ENCODE measurements around the gene MYO7B. TPM values are rescaled to one million over a fixed set of nuclear protein-coding genes. Genes with fewer than 3 reads are reported as not detected.
A peak's percentile ranks its signal among the peaks of the same experiment; 100 is the strongest.

MYO7B gene
- total RNA-seq, 1 experiment from 2014 or later: 12.7 TPM

DNA sequence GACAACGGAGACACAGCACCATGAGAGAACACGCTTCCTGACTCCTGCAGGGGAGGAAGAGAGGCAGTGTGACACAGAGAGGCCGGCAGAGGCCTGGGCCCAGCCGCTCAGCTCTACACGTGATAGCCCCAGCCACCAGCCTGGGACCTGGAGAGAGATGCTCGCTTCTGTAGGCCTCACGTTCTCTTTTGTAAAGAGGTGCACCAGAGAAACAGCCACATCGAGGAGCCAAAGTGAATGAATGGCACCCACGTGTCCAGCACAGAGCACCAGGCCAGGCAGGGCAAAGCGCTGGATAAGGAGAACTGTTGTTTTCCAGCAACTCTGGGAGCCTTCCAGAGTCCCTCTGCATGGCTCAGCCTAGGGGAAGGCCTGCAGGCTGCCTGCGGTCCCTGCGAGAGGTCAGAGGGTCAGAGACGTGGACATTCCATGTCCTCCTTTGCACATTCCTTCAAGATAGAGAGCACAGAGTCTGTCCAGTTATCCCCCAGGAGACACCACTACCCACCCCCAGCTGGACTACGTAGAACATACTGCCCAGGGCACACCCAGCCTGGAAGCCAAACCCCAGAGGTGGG is 125.7 kb downstream of the MYO7B start:
- DNase-seq (ENCODE audit: low read depth): no peak

DNA sequence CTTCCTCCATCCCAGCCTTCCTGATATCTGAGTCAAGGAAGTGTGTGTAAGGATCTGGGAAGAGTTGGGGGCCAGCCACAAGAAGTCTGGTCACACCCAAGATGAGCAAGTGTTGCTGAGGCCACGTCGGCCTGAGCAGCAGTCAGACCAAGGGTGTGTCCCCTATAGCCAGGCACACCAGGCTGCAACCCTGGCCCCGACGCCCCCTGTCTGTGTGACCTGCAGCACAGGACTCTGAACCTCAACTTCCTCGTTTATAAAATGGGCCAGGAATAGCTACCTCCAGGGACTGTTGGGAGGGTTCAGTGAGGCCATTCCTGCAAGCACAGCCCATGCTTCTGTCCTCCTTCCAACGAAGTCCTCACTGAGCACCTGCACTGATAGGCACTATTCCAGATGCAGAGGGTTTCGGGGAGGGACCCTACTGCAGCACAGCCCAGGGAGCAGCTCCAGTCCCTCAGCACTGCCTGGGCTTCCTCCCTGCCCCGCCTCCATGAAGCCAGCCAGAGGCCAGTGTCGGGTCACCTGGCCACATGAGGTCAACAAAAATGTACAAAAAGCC is 126.5 kb downstream of the MYO7B start:
- DNase-seq (ENCODE audit: low read depth): no peak

DNA sequence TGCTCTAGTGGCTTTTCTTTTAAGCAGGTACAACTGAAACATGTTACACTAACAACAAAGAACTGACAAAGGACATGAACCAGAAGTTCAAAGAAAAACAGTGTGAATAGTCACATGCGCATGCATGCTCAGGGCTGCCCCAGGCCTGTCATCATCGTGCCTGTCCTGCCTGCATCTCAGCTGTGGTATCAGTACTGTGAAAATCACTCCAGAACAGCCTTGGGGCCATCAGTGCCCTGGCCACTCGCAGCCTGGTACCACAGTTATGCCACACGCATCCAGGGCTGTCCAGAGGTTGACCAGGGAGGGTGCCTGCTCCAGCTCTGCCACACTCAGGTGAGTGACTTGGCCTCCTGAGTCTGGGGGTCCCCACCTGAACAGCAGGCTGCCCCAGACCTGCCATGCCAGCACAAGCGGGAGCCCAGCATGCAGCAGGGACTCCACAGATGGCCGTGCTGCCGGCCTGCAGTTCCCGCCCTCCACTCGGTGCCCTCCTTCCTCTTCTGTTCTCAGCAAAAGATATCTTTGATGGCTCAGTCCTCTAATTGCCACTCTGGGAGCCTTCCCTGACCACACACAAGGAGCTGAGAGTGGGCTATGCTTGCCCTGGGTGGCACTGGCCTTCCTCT is 127.6 kb downstream of the MYO7B start:
- no peak for DNase-seq (ENCODE audit: low read depth)

DNA sequence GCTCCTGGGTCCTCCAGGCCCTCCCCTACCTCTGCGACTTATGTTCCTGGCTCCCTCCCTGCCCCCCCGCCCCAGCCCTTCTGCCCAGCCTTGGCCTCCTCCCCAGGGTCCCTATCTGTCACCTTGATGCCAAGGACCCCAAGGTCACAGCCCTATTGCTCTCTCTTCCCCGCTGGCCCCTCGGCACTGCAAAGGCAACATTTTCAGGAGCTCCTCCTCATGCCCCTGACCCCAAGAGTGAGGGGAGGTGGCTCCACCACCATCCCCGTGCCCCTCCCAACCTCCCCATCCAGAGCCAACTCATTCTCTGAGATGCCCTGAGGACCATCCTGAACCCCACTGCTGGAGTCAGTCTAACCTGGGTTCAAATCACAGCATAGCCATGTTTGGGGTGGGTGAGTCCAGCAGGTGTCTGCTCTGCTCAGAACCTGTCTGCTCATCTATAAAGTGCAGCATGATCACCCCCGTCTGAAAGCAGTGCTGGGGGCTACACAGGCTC is 128.1 kb downstream of the MYO7B start:
- DNase-seq (ENCODE audit: low read depth): no peak

DNA sequence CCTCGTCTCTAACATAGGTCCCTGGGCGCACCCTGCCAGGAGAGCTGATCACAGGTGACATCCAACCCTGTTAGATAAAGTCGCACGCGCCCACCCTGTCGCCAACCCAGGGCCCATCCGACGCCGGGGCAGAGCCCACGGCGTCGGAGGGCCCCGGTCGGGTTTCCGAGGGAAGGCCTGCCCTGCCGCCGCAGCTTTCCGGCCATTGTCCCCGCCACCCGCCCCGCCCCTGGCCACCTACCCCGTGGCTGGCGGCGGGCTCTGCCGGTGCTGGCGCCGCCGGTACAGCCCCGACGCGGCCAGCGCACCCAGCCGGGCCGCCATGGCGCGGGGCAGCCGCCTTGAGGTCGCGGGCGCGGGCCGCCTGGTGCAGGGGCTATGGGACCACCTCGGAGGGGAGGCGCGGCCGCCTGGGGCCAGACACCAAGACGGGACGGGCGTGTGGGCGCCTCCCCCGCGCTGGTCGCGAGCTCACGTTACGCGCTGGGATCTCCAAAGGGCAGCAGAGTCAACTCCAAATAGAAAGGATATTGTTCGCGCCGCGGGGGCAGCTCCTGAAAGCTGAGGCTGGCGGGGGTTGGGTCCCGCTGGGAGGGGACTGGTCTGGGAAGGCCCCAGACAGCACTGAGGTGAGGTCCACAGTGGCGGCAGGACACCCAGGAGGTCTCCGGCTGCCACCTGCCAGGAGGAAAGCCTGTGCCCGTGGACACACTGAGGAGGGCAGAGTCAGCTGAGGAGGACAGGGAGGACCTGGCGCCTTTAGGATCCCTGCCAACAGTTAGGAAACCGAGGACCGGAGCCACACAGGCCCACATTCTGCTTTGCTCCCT is 128.8 kb downstream of the MYO7B start:
- DNase-seq (ENCODE audit: low read depth): no peak

DNA sequence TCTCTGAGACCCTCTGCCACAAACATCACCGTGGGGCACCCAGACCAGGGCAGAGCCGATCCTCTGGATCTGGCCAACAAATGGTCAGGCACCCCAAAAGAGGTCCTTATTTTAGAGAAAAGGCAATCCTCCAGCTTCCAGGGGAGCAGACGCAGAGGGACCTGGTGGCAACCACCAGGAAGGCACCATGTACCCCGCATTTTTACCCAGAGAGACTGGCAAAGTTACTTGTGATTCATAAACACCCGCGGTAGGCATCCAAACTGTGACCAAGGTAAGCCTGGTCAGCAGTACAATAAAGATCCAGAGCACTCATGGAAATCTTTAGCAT is 129.4 kb downstream of the MYO7B start:
- DNase-seq (ENCODE audit: low read depth): no peak

DNA sequence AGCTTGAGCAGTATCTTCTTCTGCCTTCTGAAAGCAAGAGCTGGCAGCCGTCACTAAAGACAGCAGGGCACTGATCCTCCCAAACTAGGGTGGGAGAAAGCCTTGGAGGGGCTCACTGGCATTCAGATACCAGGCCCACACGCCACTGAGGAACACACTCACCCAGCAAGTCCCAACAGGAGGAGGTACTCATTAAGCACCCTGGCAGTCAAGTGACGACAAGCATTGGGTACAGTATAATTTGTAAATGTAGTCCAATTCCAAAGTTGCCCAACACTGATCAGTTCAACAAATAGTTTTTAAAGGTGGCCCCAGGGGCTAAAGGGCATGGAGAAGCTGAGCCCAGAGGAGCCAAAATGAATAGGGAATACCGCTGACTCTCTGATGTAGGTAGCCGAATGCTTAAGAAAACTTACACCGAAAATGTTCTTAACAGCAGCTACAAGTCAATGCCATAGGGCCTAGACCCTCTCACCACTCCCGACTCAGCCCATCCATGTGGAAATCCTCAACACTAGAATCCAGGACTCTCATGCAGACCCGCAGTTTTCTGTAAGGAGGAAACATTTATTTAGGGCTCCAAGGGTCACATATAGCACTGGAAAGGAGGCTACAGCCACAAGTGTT is 129.9 kb downstream of the MYO7B start:
- DNase-seq (ENCODE audit: low read depth): no peak

DNA sequence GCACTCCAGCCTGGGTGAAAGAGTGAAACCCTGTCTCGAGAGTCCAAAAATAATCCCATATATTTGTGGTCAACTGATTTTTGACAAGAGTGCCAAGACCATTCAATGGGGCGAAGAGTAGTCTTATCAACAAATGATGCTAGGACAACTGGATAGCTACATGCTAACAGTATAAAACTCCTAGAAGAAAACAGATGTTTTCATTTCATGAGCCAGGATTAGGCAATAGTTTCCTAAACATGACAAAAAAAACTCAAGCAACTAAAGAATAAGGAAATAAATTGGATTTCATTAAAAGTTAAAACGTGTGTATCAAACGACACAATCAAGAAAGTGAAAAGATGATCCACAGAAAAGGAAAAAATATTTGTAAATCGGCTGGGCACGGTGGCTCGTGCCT is 133.6 kb downstream of the MYO7B start:
- DNase-seq (ENCODE audit: low read depth): no peak

DNA sequence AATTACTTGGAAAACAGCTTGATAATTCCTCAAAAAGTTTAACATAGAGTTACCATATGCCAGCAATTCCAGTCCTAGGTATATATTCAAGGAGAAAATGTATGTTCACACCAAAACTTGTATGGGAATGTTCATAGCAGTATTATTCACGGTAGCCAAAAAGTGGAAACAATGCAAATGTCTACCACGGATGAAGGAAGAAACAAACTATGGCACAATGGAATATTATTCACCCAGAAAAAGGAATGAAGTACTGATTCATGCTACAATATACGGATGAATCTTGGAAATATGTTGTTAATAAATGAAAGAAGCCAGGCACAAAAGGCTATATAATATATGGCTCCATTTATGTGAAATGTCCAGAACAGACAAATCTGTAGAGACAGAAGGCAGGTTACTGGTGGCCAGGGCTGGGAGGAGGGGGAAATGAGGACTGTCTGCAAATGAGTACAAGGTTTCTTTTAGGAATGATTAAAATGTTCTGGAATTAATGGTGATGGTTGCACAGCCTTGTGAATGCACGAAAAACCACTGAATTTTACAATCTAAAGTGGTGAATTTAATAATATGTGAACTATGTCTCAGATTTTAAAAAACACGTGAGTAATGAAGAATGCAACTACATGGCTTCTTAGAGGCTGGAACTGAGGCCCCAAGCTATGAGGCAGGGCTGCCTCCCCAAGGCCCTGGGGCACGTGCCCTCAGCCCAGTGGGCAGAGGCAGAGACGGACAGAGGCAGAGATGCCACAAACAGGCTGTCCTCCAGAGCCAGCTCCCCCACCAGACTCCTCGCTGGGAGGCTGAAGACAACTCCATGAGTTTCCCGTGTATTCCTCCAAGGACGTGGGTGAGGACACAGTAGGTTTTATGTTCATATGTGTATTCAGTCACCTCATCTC is 134.8 kb downstream of the MYO7B start:
- no peak for DNase-seq (ENCODE audit: low read depth)

DNA sequence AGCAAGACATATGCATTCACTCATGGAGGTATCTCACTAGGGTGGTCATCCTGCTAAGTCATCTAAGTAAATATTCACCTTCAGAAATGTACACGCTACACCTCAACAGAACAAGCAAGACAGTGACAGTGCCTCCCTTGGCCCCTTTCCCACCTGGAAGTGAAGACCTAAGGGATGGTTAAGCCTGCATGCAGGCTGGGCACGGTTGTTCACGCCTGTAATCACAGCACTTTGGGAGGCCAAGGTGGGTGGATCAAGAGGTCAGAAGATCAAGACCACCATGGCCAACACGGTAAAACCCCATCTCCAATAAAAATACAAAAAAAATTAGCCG is 135.4 kb downstream of the MYO7B start:
- no peak for DNase-seq (ENCODE audit: low read depth)

DNA sequence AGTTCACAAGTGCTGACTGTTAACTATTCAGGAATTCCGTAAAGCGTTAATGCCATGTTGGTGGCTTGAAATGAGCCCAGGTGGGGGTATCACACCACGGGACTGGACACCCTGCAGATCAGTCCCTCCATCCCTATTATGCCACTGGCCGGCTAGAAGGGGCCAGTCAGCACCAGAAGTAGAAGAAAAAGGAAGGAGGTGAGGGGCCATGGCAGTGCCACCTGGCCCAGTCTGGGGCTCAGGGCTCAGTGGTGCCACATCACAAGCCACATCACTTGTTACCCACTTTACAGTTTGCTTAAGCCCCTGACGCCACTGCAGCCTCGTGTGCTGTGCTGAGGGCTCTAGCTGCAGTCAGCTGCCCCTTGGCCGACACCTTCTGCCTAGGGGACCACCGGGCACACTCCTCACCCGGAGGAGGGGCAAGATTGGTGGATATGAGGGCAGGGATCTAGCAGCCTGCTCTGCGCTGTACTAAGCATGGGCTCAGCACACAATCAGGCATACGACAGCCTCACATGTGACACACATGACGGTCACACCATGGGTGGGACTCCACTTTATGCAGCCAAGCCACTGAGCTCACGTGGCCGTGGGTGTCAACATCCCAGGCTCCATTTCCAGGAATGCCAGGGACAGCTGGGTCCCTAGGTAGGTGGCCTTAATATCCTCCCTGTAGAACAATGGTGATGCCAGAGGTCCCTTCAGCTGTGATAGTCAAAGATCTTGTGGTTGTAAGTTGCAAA is 136.2 kb downstream of the MYO7B start:
- no peak for DNase-seq (ENCODE audit: low read depth)

DNA sequence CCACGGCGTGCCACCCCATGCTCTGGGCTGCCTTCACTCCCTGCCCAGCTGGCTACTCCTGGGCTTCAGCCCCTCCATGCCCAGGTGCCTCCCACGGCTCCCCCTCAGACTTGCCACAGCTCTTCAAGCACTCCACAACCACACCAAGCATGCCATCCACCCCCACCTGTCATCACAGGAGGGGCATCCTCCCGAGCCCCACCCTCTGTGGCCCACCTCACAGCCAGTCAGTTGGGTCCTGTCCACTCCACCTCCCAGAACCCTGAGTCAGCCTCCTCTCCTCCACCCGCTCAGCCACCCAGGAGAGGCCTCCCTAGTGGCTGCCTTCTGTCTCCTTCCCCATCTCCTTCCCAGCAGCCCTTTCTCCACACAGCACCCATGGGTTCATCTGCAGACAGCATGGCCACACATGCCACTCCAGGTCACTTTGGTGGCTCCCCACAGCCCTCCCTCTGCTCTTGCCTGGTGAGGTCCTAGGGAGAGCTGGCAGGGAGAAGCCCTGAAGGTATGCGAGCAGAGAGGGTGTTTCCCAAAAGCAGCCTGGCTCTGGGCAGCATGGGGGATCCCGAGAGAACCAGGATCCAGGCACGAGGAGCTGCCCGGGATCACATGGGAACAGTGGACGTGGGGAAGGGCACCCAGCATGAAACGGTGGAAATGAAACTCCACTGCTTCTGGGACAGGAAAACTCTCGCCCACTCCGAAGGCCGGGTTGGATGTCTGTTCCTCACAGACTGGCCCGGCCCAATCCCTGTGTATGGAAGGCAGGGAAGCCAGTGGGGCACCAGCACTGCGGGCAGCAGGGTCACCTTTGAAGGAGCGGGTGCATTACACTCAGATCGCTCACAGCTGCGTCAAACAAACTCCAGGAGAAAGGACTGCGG is 137.1 kb downstream of the MYO7B start:
- DNase-seq (ENCODE audit: low read depth): no peak

DNA sequence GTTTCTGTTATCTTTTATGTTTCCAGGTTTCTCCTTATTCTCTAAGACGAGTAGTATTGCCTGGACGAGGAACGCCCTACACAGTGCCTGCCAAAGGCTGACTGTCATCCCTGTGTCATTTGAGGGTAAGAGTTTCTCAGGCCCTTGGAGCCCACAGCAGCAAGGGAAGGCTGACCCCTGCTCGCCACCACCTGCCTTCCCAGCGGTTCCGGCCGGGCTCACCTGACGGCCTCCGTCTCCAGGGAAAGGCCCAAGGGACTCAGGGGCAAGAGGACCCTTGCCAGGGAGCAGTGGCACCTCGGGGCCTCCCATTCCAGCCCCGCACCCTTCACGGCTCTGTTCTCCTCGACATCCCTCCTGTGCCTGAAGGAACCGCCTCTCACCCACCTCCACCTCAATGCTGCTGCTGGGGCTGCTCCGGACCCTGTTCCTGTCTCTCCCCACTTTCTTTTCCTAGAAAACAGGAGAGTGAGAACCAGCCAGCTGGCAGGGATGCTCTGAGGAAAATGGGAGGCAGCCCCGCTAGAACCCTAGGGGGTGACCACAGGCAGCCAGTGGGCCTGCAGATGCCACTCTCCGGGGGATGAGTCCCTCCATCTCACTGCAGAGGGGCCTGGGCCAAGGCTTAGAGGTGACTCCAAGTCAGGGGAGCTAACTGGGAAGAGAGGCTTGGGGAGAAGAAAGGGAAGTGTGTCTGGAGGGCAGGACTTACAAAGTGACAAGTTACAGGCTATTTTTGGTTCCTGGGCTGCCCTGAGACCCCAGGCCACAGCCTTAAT is 138.0 kb downstream of the MYO7B start:
- DNase-seq (ENCODE audit: low read depth): no peak

DNA sequence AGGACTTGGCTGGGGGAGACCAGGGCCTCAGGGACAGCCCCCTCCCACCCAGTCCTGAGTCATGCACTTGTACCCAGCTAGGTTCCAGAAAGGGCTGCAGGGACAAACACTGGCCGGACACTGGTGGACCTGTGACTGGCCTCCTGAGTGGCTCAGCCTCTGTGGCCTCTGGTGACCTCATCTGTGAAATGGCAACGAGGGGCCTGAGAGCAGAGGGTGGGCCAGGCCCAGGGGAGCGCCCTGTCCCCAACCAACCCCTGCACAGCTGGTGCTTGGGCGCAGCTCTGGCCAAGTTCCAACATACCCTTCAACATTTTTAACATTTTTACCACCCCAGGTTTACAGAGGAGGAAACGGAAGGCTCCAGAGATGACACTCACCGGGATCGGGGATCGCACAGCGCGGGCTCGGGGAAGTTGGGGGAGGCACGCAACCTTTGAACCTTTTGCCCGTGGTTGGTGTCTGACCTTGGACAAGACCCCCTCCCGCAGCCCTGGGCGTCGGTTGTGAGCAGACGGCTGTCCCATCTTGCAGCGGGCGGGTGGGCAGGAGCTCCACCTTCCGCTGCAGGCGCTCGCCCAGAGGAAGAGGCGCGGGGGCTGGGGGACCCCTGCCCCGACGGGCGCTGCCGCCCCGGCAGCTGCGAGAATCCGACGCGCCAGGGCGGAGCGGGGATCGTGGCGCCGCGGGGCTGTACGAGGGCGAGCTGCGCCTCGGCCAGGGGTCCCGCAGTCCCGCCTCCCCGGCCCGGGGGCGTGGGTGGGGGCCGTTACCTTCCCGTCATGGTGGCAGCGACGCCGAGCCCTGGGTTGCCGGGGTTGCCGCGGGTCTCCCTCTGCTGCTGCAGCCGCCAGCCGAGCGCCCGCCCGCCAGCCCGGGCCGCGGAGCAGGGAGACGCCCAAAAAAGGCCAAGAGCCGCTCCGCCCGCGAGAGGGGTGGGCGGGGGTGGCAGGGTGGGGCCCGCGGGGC is 139.0 kb downstream of the MYO7B start:
- peak; percentile 25 for DNase-seq (ENCODE audit: low read depth)

DNA sequence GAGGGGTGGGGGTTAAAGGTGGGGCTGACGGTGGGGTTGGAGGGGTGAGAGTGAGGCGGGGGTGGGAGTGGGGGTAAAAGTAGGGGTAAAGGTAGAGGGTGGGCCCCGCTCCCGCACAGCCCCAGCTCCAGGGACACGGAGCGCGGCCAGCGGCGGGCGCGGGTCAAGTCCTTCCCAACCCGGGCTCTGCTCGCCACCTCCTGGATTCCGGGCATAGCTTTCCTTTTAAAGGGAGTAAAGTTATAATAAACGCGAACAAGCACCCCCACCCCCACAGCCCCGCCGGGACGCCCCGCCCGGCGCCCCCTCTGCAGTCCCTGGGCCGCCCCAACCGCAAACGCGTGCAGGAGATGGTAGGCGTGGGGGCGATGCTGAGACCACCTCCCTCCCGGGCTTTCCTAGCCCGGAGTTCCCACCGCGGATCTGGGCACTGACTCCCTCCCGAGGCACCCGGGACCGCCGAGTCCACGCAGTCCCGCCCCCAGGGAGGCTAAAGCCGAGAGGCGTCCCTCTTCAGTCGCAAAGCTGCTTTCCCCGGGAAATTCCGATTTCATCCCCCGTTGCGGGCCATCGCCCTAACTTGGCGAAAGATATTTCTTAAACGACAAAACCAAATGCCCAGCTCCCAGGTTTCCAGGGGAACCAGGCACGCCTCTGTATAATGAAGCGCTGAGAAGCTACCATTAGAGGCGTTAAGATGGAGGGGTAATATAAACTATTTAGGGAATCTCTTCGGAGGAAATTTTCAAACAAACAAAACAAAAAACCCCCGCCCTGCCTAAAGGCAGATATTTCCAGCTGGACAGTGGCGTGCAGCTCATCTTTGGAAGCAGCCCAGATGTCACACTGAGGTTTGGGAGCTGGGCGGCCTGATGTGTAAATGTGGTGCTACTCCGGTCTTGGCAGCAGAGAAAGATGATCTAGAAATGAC is 140.1 kb downstream of the MYO7B start, which contains the start of gene LIMS2:
TSS of gene LIMS2 (minus strand) at position 200 of the 931 bp plus-strand sequence. CDS start 506 bp downstream, outside the sequence.
- peak; percentile 73 for DNase-seq (ENCODE audit: low read depth)

DNA sequence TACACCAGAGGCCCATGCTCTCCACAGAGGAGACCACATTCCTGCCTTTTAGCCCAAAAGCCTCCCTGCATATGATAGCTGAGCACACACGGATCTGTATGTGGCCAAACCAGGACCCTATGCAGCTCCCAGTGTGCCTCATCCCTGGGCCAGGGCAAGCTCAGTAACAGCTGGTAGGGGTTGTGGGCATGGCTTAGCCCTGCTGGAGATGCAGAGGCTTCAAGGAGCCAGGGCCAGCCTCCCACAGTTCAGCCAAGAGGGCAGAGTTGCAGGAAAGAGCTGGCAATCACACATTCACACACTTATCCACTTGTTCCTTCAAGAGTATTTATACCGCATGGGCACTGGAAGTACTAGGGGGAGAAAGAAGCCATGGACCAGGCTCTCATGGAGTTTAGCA is 141.4 kb downstream of the MYO7B start:
- no peak for DNase-seq (ENCODE audit: low read depth)
